OCI-LY1 (cell line): ENCODE data around the gene APBB1IP.
"Not testable (repeated sequence)": the region's sequence is repeated elsewhere in the genome, so short reads cannot be mapped to it uniquely, and the experiment has no call there.

ENCODE experiments used
- H2AFZ ChIP-seq: fragments of 200-600 bp; sonication (generic), shearing (Covaris generic); 2 replicates; pipeline ENCODE4 v1.6.0; 2014; ENCODE audit warnings: antibody characterized with exemption, mild to moderate bottlenecking, low read length
- H3F3A ChIP-seq: fragments of 200-600 bp; sonication (generic), shearing (Covaris generic); 2 replicates; pipeline ENCODE4 v1.6.0; 2014; ENCODE audit warnings: mild to moderate bottlenecking, antibody characterized with exemption, low read length, moderate library complexity; ENCODE audit not compliant: insufficient read depth
- H3K27ac ChIP-seq: fragments of 200-600 bp; sonication (generic); 2 replicates; pipeline ENCODE4 v1.5.1; 2014; ENCODE audit warnings: low read length, mixed run types, mild to moderate bottlenecking, low read depth; ENCODE audit not compliant: poor library complexity, severe bottlenecking
- H3K27me3 ChIP-seq: fragments of 200-600 bp; sonication (generic); 2 replicates; pipeline ENCODE4 v1.6.0; 2014; ENCODE audit warnings: antibody characterized with exemption, mild to moderate bottlenecking, low read length, moderate library complexity; ENCODE audit not compliant: insufficient read depth
- H3K36me3 ChIP-seq: fragments of 200-600 bp; sonication (generic); 2 replicates; pipeline ENCODE4 v1.6.1; 2014; ENCODE audit warnings: mild to moderate bottlenecking, antibody characterized with exemption, low read length, moderate library complexity, mixed read lengths; ENCODE audit not compliant: insufficient read depth
- H3K4me1 ChIP-seq: fragments of 200-600 bp; sonication (generic); 2 replicates; pipeline ENCODE4 v1.5.1; 2014; ENCODE audit warnings: mild to moderate bottlenecking, low read length, moderate library complexity; ENCODE audit not compliant: insufficient read depth, severe bottlenecking
- H3K4me2 ChIP-seq: fragments of 200-600 bp; sonication (generic), shearing (Covaris generic); 2 replicates; pipeline ENCODE4 v1.6.1; 2014; ENCODE audit warnings: low read length
- H3K4me3 ChIP-seq: fragments of 200-600 bp; sonication (generic); 2 replicates; pipeline ENCODE4 v1.5.1; 2014; ENCODE audit warnings: low read length, low read depth, mild to moderate bottlenecking, mixed read lengths; ENCODE audit not compliant: poor library complexity, severe bottlenecking
- H3K79me2 ChIP-seq: fragments of 200-600 bp; shearing (Covaris generic); 2 replicates; pipeline ENCODE4 v1.6.1; 2016; ENCODE audit warnings: mixed run types, low read length, mixed read lengths; ENCODE audit not compliant: insufficient read depth
- H3K9ac ChIP-seq: fragments of 200-600 bp; sonication (generic), shearing (Covaris generic); 2 replicates; pipeline ENCODE4 v1.6.1; 2014; ENCODE audit warnings: mild to moderate bottlenecking, low read length, mixed read lengths
- H3K9me2 ChIP-seq: fragments of 200-600 bp; sonication (generic), shearing (Covaris generic); 2 replicates; pipeline ENCODE4 v1.6.1; 2014; ENCODE audit warnings: low read depth, mild to moderate bottlenecking, low read length, mixed read lengths
- H3K9me3 ChIP-seq: fragments of 200-600 bp; shearing (Covaris generic); 2 replicates; pipeline ENCODE4 v1.6.1; 2014; ENCODE audit warnings: low read length, mixed read lengths
- H4K20me1 ChIP-seq: fragments of 200-600 bp; sonication (generic), shearing (Covaris generic); 2 replicates; pipeline ENCODE4 v1.6.0; 2016; ENCODE audit warnings: mild to moderate bottlenecking, low read length; ENCODE audit not compliant: insufficient read depth
- EZH2 ChIP-seq: fragments of 200-600 bp; sonication (generic), shearing (Covaris generic); IDR thresholded peaks from 2 replicates; pipeline ENCODE4 v1.8.0; 2017; ENCODE audit warnings: borderline replicate concordance, mixed run types, mild to moderate bottlenecking, antibody characterized with exemption, low read length, moderate library complexity, mixed read lengths
- TF ChIP-seq, protein P1 (sequence below): fragments of 200-600 bp; sonication (generic), shearing (Covaris generic); IDR thresholded peaks from 2 replicates; pipeline ENCODE4 v1.5.1; 2017; ENCODE audit warnings: mild to moderate bottlenecking, antibody characterized with exemption, low read length, moderate library complexity, mixed read lengths

APBB1IP gene

DNA sequence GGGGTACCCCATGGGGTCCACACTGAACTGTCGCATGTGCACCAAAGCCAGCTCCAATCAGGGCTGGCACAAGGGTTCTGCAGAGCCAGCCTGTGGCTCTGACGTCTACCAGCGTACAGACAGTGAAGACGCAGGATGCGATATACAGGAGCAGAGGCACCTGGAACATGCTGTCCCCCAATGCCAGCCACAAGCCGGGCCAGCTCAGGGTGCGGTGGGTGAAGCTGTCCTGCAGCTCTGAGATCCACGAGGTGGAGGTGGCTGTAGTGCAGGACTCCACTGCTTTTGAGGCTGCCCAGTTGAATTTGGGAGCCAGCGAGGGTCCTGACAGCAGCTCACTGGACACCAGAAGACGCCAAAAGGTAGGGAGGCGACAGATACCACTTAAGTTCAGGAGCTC is 148.1 kb downstream of the APBB1IP start:
- Histone ChIP-seq H3K9me3 (no peaks in the 10 kb centered on the region), H3K79me2 (no peaks in the 10 kb centered on the region), H3K27ac (no peak overlapping the region), H3K4me2 (no peak overlapping the region), H3K4me3 (no peak overlapping the region), H3K36me3 (no peaks in the 10 kb centered on the region), H4K20me1 (no peaks in the 10 kb centered on the region), H3K9me2 (no peaks in the 10 kb centered on the region), H3K4me1 (no peaks in the 10 kb centered on the region), H3K9ac (no peak overlapping the region), H3F3A (no peaks in the 10 kb centered on the region), H3K27me3 (no peaks in the 10 kb centered on the region), H2AFZ (no peak overlapping the region)
- TF ChIP-seq, protein P1, sequence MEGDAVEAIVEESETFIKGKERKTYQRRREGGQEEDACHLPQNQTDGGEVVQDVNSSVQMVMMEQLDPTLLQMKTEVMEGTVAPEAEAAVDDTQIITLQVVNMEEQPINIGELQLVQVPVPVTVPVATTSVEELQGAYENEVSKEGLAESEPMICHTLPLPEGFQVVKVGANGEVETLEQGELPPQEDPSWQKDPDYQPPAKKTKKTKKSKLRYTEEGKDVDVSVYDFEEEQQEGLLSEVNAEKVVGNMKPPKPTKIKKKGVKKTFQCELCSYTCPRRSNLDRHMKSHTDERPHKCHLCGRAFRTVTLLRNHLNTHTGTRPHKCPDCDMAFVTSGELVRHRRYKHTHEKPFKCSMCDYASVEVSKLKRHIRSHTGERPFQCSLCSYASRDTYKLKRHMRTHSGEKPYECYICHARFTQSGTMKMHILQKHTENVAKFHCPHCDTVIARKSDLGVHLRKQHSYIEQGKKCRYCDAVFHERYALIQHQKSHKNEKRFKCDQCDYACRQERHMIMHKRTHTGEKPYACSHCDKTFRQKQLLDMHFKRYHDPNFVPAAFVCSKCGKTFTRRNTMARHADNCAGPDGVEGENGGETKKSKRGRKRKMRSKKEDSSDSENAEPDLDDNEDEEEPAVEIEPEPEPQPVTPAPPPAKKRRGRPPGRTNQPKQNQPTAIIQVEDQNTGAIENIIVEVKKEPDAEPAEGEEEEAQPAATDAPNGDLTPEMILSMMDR, result no peak

DNA sequence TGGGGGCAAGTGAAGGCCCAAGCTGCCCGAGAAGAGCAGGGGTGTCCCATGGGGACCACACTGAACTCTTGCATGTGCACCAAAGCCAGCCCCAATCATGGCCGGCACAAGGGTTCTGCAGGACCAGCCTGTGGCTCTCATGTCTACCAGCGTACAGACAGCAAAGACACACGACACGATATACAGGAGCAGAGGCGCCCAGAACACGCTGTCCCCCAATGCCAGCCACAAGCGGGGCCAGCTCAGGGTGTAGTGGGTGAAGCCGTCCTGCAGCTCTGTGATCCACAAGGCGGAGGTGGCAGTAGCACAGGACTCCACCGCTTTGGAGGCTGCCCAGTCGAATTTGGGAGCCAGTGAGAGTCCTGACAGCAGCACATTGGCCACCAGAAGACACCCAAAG is 150.5 kb downstream of the APBB1IP start:
- H2AFZ ChIP-seq, result no peak overlapping the region
- H3K4me1 ChIP-seq, result no peaks in the 10 kb centered on the region
- no peaks in the 10 kb centered on the region for H3K9me3 ChIP-seq
- H3K4me2 ChIP-seq, result no peak overlapping the region
- H3K27me3 ChIP-seq, result no peaks in the 10 kb centered on the region
- H3K27ac ChIP-seq, result no peak overlapping the region
- no peaks in the 10 kb centered on the region for H3K36me3 ChIP-seq
- H3K4me3 ChIP-seq, result no peak overlapping the region
- H3K9me2 ChIP-seq, result no peaks in the 10 kb centered on the region
- H4K20me1 ChIP-seq, result no peaks in the 10 kb centered on the region
- TF ChIP-seq EZH2, result no peak
- TF ChIP-seq, protein P1, result no peak
- H3K79me2 ChIP-seq, result no peaks in the 10 kb centered on the region
- no peaks in the 10 kb centered on the region for H3F3A ChIP-seq
- no peak overlapping the region for H3K9ac ChIP-seq

DNA sequence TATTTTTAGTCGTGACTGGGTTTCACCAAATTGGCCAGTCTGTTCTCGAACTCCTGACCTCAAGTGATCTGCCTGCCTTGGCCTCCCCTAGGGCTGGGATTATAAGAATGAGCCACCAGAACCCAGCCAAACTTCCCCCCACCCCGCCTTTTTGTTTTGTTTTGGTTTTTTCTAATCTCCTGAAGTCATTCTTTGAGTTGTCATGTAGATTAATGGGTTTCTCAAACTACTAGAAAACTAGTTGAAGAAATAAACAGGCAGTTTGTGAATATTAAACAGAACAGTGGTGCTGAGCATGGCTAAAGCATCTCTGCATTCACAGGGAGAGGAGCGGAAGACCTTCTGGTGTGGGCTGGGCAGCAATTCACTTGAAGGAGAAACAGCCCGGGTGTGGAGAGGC is 151.7 kb downstream of the APBB1IP start:
- not testable (repeated sequence) for H3K9me2 ChIP-seq, H3K4me3 ChIP-seq, H2AFZ ChIP-seq, H3K27me3 ChIP-seq, H3K9me3 ChIP-seq, H3K27ac ChIP-seq, H3F3A ChIP-seq, H3K36me3 ChIP-seq, H3K4me1 ChIP-seq, H3K79me2 ChIP-seq, H4K20me1 ChIP-seq, H3K4me2 ChIP-seq, H3K9ac ChIP-seq

DNA sequence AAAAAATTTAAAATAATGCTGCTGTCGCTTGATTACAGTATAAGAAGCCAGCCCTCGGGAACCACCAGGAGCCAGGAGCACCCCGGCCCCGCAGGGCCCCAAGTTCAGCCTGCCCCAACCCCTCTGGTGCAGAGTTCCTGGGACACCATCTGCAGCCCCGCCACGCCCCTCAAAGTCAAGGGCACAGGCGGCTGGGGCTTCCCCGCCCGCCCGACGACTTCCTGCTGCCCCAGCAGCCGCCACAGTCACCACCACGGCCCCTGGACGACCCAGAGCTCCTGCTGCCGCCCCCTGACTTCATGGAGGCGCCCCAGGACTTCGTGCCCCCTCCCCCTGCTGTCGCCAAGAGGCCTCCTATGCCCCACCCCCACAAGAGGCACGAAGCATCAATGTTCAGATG is 155.8 kb downstream of the APBB1IP start:
- no peak overlapping the region for H3K27ac ChIP-seq
- no peaks in the 10 kb centered on the region for H3K79me2 ChIP-seq
- H3K9me2 ChIP-seq, result no peaks in the 10 kb centered on the region
- H3K4me3 ChIP-seq, result no peak overlapping the region
- no peaks in the 10 kb centered on the region for H3K27me3 ChIP-seq
- H3K9me3 ChIP-seq, result no peaks in the 10 kb centered on the region
- H3K4me1 ChIP-seq, result no peaks in the 10 kb centered on the region
- H3K36me3 ChIP-seq, result no peaks in the 10 kb centered on the region
- no peaks in the 10 kb centered on the region for H4K20me1 ChIP-seq
- no peak for TF ChIP-seq EZH2
- TF ChIP-seq, protein P1, result no peak
- no peak overlapping the region for H3K4me2 ChIP-seq
- no peak overlapping the region for H2AFZ ChIP-seq
- no peak overlapping the region for H3K9ac ChIP-seq
- H3F3A ChIP-seq, result no peaks in the 10 kb centered on the region

DNA sequence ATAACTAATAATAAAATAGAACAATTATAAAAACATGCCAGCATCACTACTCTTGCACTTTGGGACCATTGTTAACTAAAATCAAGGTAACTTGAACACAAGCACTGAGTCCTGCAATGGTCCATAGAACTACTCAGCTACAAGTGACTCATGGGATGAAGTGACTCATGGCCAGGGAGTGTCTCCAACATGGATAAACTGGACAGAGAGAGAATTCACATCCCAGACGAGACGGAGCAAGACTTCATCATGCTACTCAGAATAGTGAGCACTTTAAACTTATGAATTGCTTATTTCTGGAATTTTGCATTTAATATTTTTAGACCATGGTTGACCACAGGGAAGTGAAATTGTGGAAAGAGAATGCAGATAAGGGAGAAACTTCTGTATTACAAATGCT is 165.1 kb downstream of the APBB1IP start:
- not testable (repeated sequence) for H3K9ac ChIP-seq, H2AFZ ChIP-seq, H3K4me2 ChIP-seq

More for the DNA sequence above, 165.1 kb downstream of the APBB1IP start:
- not testable (repeated sequence) for H3K9me2 ChIP-seq, H4K20me1 ChIP-seq, H3F3A ChIP-seq, H3K36me3 ChIP-seq, H3K79me2 ChIP-seq, H3K9me3 ChIP-seq, H3K4me1 ChIP-seq, H3K27ac ChIP-seq, H3K4me3 ChIP-seq, H3K27me3 ChIP-seq
